Chondrocyte (in vitro differentiated cells): ENCODE measurements around the gene UBE2J1. TPM values are rescaled to one million over a fixed set of nuclear protein-coding genes. Genes with fewer than 3 reads are reported as not detected.

Source experiments
- DNase-seq: peaks from one replicate; pipeline ENCODE4 v3.0.0; 2021; ENCODE audit warnings: mixed read lengths, low spot score
- H3K27ac Mint-ChIP-seq: one replicate; pipeline ENCODE4 v1.8.0; 2021; ENCODE audit warnings: mild to moderate bottlenecking, moderate library complexity, mixed read lengths; ENCODE audit not compliant: unreplicated experiment
- H3K27me3 Mint-ChIP-seq: 2 replicates; pipeline ENCODE4 v1.8.0; 2021; ENCODE audit warnings: low read depth, mixed read lengths
- H3K36me3 Mint-ChIP-seq: 2 replicates; pipeline ENCODE4 v1.8.0; 2021; ENCODE audit warnings: low read depth, mixed read lengths
- H3K4me1 Mint-ChIP-seq: 2 replicates; pipeline ENCODE4 v1.8.0; 2021; ENCODE audit warnings: low read depth, mild to moderate bottlenecking, mixed read lengths
- H3K4me3 Mint-ChIP-seq: one replicate; pipeline ENCODE4 v1.8.0; 2021; ENCODE audit warnings: mild to moderate bottlenecking, moderate library complexity, mixed read lengths; ENCODE audit not compliant: unreplicated experiment
- H3K9me3 Mint-ChIP-seq: 2 replicates; pipeline ENCODE4 v1.8.0; 2021; ENCODE audit warnings: low read depth, mixed read lengths
- CTCF ChIP-seq: fragments of 200-600 bp; sonication (generic); IDR thresholded peaks from 2 replicates; pipeline ENCODE4 v1.5.0; 2021; ENCODE audit warnings: antibody characterized with exemption, mild to moderate bottlenecking, moderate library complexity
- total RNA-seq: library from RNA; stranded (reverse); gene quantifications from 3 replicates; pipeline ENCODE4 v1.2.1, GENCODE V29; 2021

Gene UBE2J1
- total RNA-seq, 1 donor from 2014 or later, result 49.1 TPM

DNA sequence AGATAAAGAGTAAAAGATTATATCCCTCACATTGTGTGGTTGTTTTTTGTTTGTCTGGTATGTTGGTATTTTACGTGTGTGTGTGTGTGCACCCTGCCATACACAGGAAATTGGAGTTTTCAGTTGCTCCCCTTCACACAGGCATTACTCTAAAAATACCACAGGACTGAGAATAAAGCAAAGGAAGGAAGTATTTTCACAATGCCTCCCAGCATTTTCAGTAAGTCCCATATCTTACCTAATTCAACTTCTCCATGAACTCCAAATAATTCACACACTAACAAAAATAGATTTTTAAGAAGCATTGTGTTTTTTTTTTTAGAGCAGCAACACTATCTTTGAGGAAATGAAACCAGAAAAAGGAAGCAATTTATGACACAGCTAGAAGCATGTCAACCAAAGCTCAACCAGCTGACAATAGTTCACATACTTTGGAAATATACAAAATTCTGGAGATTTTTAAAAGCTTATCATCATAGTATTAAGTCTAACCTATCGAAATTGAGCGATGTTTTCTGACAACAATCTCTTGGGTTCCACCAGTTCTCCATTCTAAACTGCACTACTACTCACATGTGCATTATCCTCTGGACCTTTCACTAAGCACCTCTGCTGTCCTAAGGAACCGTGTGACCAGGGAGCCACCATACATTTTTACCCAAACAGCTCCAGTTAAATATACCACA lies 2.1 kb downstream of the UBE2J1 start:
- peak overlapping the region; percentile 95 for H3K27ac Mint-ChIP-seq
- H3K4me3 Mint-ChIP-seq, result peak overlapping the region; percentile 89
- H3K27me3 Mint-ChIP-seq, result no peaks in the 10 kb centered on the region
- no peaks in the 10 kb centered on the region for H3K36me3 Mint-ChIP-seq
- no peak for DNase-seq
- no peaks in the 10 kb centered on the region for H3K9me3 Mint-ChIP-seq
- peaks cover 63% of the 10 kb centered on the region for H3K4me1 Mint-ChIP-seq
- TF ChIP-seq CTCF, result no peak

DNA sequence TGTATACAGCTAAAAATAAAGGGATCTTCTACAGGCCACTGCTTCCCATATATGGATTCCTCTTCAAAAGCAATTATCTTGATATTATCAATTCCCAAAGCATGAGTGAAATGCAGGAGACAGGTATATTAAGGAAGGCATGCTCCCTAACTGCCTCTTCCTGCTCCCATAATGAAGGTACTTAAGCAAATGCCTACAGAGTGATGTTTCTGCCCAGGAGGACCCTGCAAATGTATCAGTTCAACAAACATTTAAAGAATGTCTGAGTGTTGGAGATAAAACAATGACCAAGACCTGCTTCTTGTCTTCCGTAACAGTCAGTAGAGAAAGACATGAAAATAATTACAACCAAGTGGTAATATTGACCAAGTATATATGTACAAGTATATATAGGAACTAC lies 4.2 kb downstream of the UBE2J1 start:
- Mint-ChIP-seq H3K36me3 (peaks cover under 1% of the 10 kb centered on the region), H3K9me3 (no peaks in the 10 kb centered on the region), H3K4me3 (no peak overlapping the region), H3K4me1 (peaks cover 66% of the 10 kb centered on the region), H3K27ac (peak overlapping the region; percentile 49), H3K27me3 (no peaks in the 10 kb centered on the region)
- no peak for TF ChIP-seq CTCF
- no peak for DNase-seq

GRCh38 chr6:89347825-89348224 lies 4.7 kb downstream of the UBE2J1 start:
- Mint-ChIP-seq H3K27me3 (no peaks in the 10 kb centered on the region), H3K27ac (peak overlapping the region; percentile 47), H3K36me3 (peaks cover 1% of the 10 kb centered on the region), H3K4me1 (peaks cover 65% of the 10 kb centered on the region), H3K4me3 (no peak overlapping the region), H3K9me3 (no peaks in the 10 kb centered on the region)
- DNase-seq, result no peak
- no peak for TF ChIP-seq CTCF

DNA sequence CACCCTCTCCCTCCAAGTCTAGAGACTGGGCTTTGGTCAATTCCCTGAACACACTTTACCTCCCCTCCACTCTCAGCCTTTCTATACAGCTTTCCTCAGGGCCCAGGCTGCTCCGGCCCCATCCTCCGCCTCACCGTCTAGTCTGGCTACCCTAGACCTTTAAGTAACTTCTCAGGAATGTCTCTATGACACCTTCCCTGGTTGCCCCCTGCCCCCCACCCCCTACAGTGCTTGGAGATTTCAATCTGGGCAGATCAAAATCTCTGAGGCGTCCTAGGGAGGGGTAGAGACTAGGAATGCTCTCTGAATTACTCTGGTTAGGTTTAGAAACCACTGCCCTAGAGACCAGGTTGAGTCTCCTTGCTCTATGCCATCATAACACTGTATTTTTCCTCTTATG lies 6.1 kb downstream of the UBE2J1 start:
- no peak overlapping the region for H3K4me3 Mint-ChIP-seq
- DNase-seq, result no peak
- no peaks in the 10 kb centered on the region for H3K27me3 Mint-ChIP-seq
- H3K27ac Mint-ChIP-seq, result peak overlapping the region; percentile 5
- H3K9me3 Mint-ChIP-seq, result no peaks in the 10 kb centered on the region
- H3K4me1 Mint-ChIP-seq, result peaks cover 62% of the 10 kb centered on the region
- no peak for TF ChIP-seq CTCF
- peaks cover 3% of the 10 kb centered on the region for H3K36me3 Mint-ChIP-seq

DNA sequence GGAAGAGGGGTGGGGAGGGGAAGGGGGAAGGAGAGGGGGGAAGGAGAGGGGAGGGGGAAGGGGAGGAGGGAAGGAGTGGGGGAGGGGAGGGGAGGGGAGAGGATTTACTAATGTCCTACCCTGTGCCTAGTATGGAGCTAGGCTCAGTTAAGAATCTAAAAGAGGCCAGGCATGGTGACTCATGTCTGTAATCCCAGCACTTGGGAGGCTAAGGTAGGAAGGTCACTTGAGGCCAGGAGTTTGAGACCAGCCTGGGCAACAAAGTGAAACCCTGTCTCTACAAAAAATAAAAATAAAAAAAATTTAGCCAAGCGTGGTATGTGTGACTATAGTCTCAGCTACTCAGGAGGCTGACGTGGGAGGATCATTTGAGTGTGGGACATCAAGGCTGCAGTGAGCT lies 13.0 kb downstream of the UBE2J1 start:
- H3K4me1 Mint-ChIP-seq, result peaks cover 8% of the 10 kb centered on the region
- H3K27ac Mint-ChIP-seq, result no peak overlapping the region
- DNase-seq, result no peak
- no peaks in the 10 kb centered on the region for H3K9me3 Mint-ChIP-seq
- TF ChIP-seq CTCF, result no peak
- H3K4me3 Mint-ChIP-seq, result no peak overlapping the region
- H3K27me3 Mint-ChIP-seq, result no peaks in the 10 kb centered on the region
- H3K36me3 Mint-ChIP-seq, result peaks cover 28% of the 10 kb centered on the region
